Measurements from ENCODE around the gene AP3S2. TPM values are rescaled to one million over a fixed set of nuclear protein-coding genes. Genes with fewer than 3 reads are reported as not detected.

The AP3S2 gene
- total and polyA plus RNA-seq, 2 of the 13 experiments (the other 11 are each of a cell fraction or from before 2014, with no cell fraction given), result 17.6 to 44.4 TPM

GRCh38 chr15:89893696-89894447 is at the start of gene AP3S2 (continued):
- TF ChIP-seq ZNF431 (CRISPR knock-in tag; IDR thresholded peaks at IDR 0.05; ENCODE audit: borderline replicate concordance, low read depth), result no peak
- TF ChIP-seq NKX3-1 (CRISPR knock-in tag; IDR thresholded peaks at IDR 0.05), result peak; percentile 68
- TF ChIP-seq ZNF550 (CRISPR knock-in tag; IDR thresholded peaks at IDR 0.05; ENCODE audit: borderline replicate concordance), result peak; percentile 99; the same call in 1 of the 2 replicates
- TF ChIP-seq SYNCRIP (IDR thresholded peaks at IDR 0.05; ENCODE audit: insufficient read depth, low read depth, low read length), result no peak
- no peak; the same call in 1 of the 2 replicates for TF ChIP-seq ZNF367 (CRISPR knock-in tag; IDR thresholded peaks at IDR 0.05; ENCODE audit: borderline replicate concordance)
- peak; percentile 78; the same call in 1 of the 2 replicates for TF ChIP-seq ZNF790 (CRISPR knock-in tag; IDR thresholded peaks at IDR 0.05; ENCODE audit: borderline replicate concordance)
- TF ChIP-seq ZNF121 (CRISPR knock-in tag; IDR thresholded peaks at IDR 0.05), result peak; percentile 50; the same call in 1 of the 2 replicates
- TF ChIP-seq, protein P1, sequence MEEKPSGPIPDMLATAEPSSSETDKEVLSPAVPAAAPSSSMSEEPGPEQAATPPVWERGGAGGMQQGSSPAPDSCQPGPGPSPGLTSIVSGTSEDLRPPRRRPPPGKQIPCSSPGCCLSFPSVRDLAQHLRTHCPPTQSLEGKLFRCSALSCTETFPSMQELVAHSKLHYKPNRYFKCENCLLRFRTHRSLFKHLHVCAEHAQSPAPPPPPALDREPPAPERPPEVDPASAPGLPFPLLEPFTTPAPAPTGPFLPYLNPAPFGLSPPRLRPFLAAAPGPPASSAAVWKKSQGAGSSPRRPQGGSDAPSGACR (CRISPR knock-in tag; IDR thresholded peaks at IDR 0.05), result peak; percentile 93
- peak; percentile 96 for TF ChIP-seq HOXA3 (CRISPR knock-in tag; IDR thresholded peaks at IDR 0.05)
- TF ChIP-seq, protein P2, sequence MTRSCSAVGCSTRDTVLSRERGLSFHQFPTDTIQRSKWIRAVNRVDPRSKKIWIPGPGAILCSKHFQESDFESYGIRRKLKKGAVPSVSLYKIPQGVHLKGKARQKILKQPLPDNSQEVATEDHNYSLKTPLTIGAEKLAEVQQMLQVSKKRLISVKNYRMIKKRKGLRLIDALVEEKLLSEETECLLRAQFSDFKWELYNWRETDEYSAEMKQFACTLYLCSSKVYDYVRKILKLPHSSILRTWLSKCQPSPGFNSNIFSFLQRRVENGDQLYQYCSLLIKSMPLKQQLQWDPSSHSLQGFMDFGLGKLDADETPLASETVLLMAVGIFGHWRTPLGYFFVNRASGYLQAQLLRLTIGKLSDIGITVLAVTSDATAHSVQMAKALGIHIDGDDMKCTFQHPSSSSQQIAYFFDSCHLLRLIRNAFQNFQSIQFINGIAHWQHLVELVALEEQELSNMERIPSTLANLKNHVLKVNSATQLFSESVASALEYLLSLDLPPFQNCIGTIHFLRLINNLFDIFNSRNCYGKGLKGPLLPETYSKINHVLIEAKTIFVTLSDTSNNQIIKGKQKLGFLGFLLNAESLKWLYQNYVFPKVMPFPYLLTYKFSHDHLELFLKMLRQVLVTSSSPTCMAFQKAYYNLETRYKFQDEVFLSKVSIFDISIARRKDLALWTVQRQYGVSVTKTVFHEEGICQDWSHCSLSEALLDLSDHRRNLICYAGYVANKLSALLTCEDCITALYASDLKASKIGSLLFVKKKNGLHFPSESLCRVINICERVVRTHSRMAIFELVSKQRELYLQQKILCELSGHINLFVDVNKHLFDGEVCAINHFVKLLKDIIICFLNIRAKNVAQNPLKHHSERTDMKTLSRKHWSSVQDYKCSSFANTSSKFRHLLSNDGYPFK (CRISPR knock-in tag; IDR thresholded peaks at IDR 0.05; ENCODE audit: borderline replicate concordance), result peak; percentile 97
- TF ChIP-seq FOXP1 (IDR thresholded peaks at IDR 0.05), result no peak
- peak; percentile 59 for TF ChIP-seq FOXP1 (CRISPR knock-in tag; IDR thresholded peaks at IDR 0.05)
- peak; percentile 95; the same call in 1 of the 2 replicates for TF ChIP-seq ZNF709 (CRISPR knock-in tag; IDR thresholded peaks at IDR 0.05)
- no peak for TF ChIP-seq ZXDC (CRISPR knock-in tag; IDR thresholded peaks at IDR 0.05)
- TF ChIP-seq MED1 (CRISPR knock-in tag; IDR thresholded peaks at IDR 0.05), result peak; percentile 84
- TF ChIP-seq CCAR2 (optimal IDR thresholded peaks at IDR 0.05; ENCODE audit: low read depth, low read length), result peak; percentile 87
- peak; percentile 84 for TF ChIP-seq ZNF264 (CRISPR knock-in tag; IDR thresholded peaks at IDR 0.05)
- TF ChIP-seq, protein P3, sequence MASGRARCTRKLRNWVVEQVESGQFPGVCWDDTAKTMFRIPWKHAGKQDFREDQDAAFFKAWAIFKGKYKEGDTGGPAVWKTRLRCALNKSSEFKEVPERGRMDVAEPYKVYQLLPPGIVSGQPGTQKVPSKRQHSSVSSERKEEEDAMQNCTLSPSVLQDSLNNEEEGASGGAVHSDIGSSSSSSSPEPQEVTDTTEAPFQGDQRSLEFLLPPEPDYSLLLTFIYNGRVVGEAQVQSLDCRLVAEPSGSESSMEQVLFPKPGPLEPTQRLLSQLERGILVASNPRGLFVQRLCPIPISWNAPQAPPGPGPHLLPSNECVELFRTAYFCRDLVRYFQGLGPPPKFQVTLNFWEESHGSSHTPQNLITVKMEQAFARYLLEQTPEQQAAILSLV (CRISPR knock-in tag; IDR thresholded peaks at IDR 0.05; ENCODE audit: borderline replicate concordance), result peak; percentile 96; the same call in 1 of the 2 replicates
- TF ChIP-seq ZNF672 (CRISPR knock-in tag; IDR thresholded peaks at IDR 0.05), result no peak; the same call in 1 of the 2 replicates
- TF ChIP-seq, protein P4, sequence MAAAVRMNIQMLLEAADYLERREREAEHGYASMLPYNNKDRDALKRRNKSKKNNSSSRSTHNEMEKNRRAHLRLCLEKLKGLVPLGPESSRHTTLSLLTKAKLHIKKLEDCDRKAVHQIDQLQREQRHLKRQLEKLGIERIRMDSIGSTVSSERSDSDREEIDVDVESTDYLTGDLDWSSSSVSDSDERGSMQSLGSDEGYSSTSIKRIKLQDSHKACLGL (CRISPR knock-in tag; IDR thresholded peaks at IDR 0.05), result 0 out of 2 replicates have a peak, but pooled peaks have one; percentile 51
- peak; percentile 87 for TF ChIP-seq NFKBIZ (CRISPR knock-in tag; IDR thresholded peaks at IDR 0.05)
- peak; percentile 46; the same call in 1 of the 2 replicates for TF ChIP-seq DR1 (CRISPR knock-in tag; IDR thresholded peaks at IDR 0.05)

All from HepG2 (cell line).